ENCODE measurements around the gene UNC5B. TPM values are rescaled to one million over a fixed set of nuclear protein-coding genes. Genes with fewer than 3 reads are reported as not detected.

Gene UNC5B
- total RNA-seq, 1 donor from 2014 or later: 0.63 TPM

- no peak for DNase-seq (ENCODE audit: low read depth)
- H3K4me3 ChIP-seq (ENCODE audit: low read depth, low read length): no peak overlapping the region
- no peak for TF ChIP-seq CTCF (conservative IDR thresholded peaks at IDR 0.05; ENCODE audit: low read depth, low read length)
These were observed 135.4 kb downstream of the UNC5B start for GRCh38 chr10:71347587-71348395.

GRCh38 chr10:71348850-71349249 is 136.5 kb downstream of the UNC5B start:
- H3K4me3 ChIP-seq (ENCODE audit: low read depth, low read length): no peak overlapping the region
- DNase-seq (ENCODE audit: low read depth): no peak
- TF ChIP-seq CTCF (conservative IDR thresholded peaks at IDR 0.05; ENCODE audit: low read depth, low read length): no peak

GRCh38 chr10:71349406-71349805 is 137.0 kb downstream of the UNC5B start:
- no peak for DNase-seq (ENCODE audit: low read depth)
- no peak overlapping the region for H3K4me3 ChIP-seq (ENCODE audit: low read depth, low read length)
- TF ChIP-seq CTCF (conservative IDR thresholded peaks at IDR 0.05; ENCODE audit: low read depth, low read length): no peak

GRCh38 chr10:71351087-71351486 is 138.7 kb downstream of the UNC5B start:
- no peak for DNase-seq (ENCODE audit: low read depth)
- H3K4me3 ChIP-seq (ENCODE audit: low read depth, low read length): no peak overlapping the region
- TF ChIP-seq CTCF (conservative IDR thresholded peaks at IDR 0.05; ENCODE audit: low read depth, low read length): no peak

GRCh38 chr10:71351628-71352319 is 139.4 kb downstream of the UNC5B start:
- DNase-seq (ENCODE audit: low read depth): no peak
- TF ChIP-seq CTCF (conservative IDR thresholded peaks at IDR 0.05; ENCODE audit: low read depth, low read length): no peak
- H3K4me3 ChIP-seq (ENCODE audit: low read depth, low read length): no peak overlapping the region

Other genes with a start within 250 kb of the UNC5B start
- gene SLC29A3, start 106.7 kb downstream of the UNC5B start, total RNA-seq: 0.58 and 2.2 TPM in 2 replicates
- gene CDH23, start 184.3 kb downstream of the UNC5B start, total RNA-seq: under 0.01 TPM in 1 of 2 replicates, not detected in the other

Measured in epithelial cell of proximal tubule (primary cell).